GM19238 (cell line): ENCODE measurements around the gene CAPZB.
A peak's percentile ranks its signal among the peaks of the same experiment; 100 is the strongest.
"Not testable (repeated sequence)": the region's sequence is repeated elsewhere in the genome, so short reads cannot be mapped to it uniquely, and the experiment has no call there.

Experiments
- DNase-seq: peaks from one replicate; pipeline ENCODE4 v3.0.0; 2011; ENCODE audit warnings: low spot score; ENCODE audit not compliant: insufficient read length

The CAPZB gene

DNA sequence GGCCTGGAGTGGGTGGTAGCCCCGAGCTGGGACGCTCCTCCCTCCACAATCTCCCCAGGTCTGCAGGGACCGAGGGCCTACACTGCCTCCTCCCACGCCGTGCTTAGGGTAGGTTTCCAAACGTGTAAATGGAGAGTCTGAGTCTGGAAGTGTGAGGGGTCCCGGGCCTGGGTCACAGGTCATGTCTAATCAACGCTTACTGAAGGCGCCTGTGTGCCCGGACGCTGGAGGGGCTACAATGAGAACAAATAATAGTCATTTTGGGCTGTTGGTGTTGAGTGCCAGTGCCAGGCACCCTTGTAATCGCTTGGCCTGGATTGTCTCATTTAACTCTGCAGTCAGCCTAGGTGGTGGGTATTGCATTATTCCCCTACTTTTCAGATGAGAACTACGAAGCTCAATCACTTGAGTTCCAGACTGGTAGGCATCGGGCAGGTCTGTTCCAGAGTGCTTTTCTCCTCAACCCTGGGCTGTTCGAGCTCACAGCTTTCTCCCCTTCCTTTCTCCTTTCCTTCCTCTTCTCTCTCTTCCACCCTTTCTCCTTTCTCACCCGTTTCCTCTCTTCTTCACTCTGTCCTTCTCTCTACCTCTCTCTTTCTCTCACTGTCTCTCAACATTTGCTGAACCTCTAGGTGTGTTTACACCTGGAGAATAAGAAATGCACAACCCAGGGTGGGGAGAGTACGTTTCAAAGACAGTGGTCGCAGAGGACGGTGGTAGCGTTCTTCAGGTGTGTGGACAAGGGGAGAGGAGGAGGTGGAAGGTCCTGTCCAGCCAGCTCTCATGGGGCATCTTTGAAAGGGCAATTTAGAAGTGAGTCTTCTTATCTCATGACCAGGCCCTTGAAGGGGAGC is 172.3 kb downstream of the CAPZB start:
- DNase-seq: no peak

DNA sequence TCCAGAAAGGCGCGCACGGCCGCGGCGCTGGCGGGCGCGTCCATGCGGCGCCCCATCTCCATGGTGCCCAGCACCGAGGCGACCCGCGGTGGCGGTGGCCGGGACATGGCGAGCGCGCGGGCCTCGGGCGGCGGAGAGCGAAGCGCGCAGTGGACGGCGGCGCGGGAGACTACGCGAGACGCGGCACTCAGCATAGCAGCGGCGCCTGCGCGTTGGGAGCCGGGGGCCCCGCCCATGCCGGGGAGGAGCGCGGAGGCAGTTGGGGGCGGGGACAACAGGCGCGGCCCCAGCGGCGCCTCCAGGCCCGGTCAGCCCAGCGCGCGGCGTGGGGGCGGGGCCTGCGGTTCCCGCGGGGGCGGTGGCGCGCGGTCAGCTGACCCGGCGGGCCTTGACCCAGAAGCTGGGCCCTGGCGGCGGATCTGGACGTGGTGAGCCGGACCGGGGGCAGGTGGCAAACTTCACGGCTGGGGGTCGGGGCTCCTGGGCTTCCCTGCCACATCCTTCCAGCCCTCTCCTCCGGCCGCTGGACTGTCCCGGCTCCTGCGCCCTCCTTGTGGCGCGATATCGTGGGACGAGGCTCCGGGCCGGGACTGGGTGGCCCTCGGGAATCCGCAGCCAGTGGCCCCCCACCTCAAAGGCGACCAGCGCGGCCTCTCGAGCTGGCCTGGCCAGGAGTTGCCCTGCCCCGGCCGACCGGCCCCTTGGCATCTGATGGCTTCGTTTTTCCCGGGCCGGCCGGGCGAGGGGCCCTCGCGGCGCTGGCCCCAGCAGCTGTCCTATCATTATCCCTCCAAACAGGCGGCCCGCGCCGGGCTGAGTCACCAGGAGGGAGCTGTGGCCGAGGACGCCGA is 173.2 kb downstream of the CAPZB start, which contains the start of the genes AKR7A2 and SLC66A1:
AKR7A2 (minus strand) TSS at position 214 of the 851 bp plus-strand sequence; CDS start at position 194, 20 bp downstream.
SLC66A1 (plus strand) TSS at position 396 of the 851 bp plus-strand sequence. CDS start 5,352 bp downstream, outside the sequence.
- DNase-seq: peak; percentile 95

- no peak for DNase-seq
Observed at GRCh38 chr1:19311503-19311930, 173.8 kb downstream of the CAPZB start.

- DNase-seq: no peak
Observed at GRCh38 chr1:19310720-19311502, 174.4 kb downstream of the CAPZB start.

GRCh38 chr1:19310061-19310460 is 175.3 kb downstream of the CAPZB start:
- no peak for DNase-seq

DNA sequence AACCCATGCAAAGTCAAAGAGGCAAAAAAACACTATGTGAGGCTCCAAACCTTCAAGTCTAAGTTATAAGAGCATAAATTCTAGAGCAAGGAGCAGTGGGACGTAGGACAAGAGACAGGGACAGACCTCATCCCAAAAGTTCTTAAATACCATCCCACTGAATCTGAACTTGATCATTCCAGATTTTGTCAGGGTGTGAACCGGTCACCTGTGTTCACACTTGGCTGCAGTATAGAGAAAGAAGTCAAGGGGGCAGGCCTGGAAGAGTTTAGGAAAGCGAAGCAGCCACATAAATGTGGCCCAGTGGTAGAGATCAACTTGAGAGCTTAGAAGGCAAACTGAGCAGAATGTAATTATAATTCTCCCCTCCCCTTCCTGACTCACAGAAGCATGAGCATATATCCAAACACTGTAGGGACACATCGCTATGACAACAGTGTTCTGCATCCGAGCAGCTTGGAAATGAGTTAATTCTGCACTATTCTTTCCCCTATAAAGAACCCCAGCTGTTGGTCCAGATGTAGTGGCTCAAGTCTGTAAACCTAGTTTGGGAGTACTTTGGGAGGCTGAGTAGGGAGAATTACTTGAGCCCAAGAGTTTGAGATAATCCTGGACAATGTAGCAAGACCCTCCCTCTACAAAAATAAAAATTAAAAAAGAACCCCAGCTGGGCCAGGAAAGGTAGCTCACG is 176.1 kb downstream of the CAPZB start:
- no peak for DNase-seq

GRCh38 chr1:19308509-19308907 is 176.8 kb downstream of the CAPZB start:
- no peak for DNase-seq

GRCh38 chr1:19307794-19308508 is 177.4 kb downstream of the CAPZB start:
- no peak for DNase-seq

- DNase-seq: no peak
Observed at GRCh38 chr1:19306941-19307340, 178.4 kb downstream of the CAPZB start.

DNA sequence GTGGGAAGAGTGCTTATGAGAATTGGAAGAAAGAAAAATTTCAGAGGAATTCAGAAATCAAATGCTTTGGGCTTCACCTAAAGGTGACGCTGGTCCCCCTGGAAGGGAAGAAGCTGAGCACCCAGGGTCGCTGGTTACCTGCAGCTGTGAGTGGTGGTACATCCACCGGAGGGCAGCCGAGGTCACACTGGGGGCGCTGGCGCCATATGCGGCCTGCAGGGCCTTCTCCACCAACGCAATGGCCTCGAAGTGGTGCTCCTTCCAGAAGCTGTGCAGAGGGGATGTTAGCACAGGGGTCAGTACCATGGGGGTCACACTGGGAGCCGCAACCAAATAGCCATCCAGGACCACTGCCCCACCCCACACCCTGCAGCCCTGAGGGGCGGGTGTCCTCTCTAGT is 179.5 kb downstream of the CAPZB start:
- no peak for DNase-seq

DNA sequence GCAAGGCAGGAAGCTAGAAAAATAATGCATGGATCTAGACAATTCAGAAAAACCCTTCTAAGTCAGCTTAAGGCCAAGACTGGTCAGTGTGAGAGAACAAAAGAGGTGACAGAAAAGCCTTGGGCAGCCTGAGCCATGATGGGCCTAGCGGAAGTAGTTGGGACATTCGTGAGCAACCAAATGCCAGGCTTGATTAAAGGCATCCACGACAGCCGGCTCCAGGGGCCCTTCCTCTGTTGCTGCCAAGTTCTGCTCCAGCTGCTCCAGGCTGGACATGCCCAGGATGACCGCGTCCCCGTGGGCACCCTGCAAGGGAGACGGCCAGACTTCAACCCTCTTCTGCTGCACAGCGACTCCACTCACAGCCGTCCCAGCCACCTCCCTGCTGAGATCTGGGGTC is 181.3 kb downstream of the CAPZB start:
- DNase-seq: not testable (repeated sequence)

DNA sequence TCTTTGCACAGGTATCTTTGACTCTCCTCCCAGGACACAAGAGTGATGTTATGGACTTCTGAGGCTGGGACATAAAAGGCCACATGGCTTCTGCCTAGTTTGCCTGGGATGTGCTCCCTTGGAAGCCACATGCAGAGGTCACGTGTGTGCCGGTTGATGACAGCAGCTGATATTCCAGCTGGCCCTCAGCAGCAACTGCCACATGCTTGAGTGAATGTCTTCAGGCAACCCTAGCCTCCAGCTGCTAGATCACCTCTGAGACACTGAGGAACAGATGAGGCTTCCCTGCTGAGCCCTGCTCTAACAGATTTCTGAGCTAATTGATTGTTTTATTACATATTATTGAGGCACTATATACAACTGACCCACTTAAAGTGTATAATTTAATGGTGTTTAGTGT is 185.1 kb downstream of the CAPZB start:
- DNase-seq: no peak

DNA sequence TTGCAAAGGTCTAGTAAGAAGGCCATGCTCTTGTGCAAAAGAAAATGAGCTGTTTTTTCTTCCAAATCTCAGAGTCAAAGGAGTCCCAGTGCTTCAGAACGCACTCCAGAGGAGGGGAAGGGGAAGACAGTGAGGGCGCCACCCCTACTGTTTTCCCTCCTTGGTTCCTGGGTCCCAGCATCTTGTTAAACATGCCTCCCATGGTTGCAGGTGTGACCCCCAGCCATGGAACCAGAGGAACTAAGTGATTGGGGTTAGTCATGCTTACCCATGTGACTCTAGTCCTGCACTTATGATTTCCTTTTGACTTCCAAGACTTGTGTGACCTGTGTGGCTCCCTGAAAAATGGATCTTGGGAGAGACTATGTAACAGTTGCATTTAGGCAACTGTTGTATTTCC is 190.7 kb downstream of the CAPZB start:
- DNase-seq: no peak

- DNase-seq: no peak
Observed at GRCh38 chr1:19289244-19289643, 196.1 kb downstream of the CAPZB start.
